ENCODE measurements around the gene SP6.

The SP6 gene

GRCh38 chr17:47831003-47831933 lies 19.7 kb downstream of the SP6 start, which contains the start of the genes LRRC46 and MRPL10:
Gene LRRC46 (plus strand): TSS chr17:47831670. CDS start chr17:47831990, 320 bp downstream.
Gene MRPL10 (minus strand): TSS chr17:47831541. CDS start chr17:47831511, 30 bp downstream.
- FAIRE-seq, result no peak

DNA sequence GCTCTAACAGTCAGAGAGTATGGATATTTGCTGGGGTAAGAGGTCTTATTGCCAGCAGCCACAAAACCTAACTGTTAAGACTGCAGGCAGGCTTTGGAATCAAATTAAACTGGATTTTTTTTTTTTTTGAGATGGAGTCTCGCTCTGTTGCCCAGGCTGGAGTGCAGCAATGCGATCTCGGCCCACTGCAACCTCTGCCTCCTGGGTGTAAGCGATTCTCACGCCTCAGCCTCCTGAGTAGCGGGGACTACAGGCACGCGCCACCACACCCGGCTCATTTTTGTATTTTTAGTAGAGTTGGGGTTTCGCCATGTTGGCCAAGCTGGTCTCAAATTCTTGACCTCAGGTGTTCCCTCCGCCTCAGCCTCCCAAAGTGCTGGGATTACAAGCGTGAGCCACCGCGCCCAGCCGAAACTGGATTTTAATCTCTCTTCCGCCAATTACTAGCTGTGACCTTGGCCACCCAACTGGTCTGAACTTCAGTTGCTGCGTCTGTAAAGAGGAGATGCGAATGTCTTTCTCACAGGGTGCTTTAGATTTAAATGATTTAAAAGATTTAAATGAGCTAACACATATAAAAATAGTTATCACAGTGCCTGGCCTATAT lies 20.5 kb downstream of the SP6 start:
- no peak for FAIRE-seq

GRCh38 chr17:47829870-47830269 lies 21.1 kb downstream of the SP6 start:
- no peak for FAIRE-seq

DNA sequence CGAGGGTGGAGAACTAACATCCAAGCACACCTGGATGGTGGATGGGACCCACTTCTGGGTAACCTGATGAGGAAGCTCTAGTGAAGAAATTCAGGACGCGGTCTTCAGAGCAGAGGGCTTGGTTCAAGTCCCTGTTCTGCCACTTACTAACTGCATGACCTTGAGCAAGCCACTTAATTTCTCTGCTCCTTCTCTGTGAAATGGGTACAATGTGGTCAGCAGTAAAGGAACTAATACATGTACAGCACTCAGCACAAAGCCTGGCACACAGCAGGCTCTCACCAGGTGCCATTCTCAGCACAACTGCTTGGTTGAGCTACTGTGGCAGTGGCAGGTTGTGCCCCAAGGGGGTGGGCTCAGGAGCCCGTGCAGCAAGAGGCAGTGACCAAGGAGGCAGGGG lies 27.4 kb downstream of the SP6 start:
- FAIRE-seq, result no peak

DNA sequence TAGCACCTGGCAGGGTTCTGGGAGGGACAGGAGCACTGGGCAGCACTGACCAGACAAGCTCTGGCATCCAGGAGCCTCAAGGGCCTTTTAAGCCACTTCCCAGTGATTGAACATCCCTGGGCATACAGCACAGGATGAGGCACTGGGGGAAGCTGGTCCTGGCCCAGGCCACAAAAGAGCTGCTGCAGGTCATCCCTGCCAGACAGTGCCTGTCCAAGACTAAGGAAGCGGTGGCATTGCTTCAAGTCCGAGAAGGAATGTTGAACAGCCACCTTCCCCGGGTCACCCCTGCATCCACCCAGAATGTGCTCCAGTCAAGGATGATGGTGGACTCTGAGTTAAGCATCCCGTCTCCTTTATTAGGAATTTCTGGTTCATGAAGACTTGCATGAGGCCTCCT lies 28.2 kb downstream of the SP6 start:
- FAIRE-seq, result no peak

GRCh38 chr17:47821424-47822391 lies 29.3 kb downstream of the SP6 start, which contains the start of gene OSBPL7:
Gene OSBPL7 (minus strand): TSS chr17:47821794. CDS start chr17:47820278, 1,516 bp downstream.
- FAIRE-seq, result no peak

GRCh38 chr17:47821031-47821423 lies 29.9 kb downstream of the SP6 start:
- no peak for FAIRE-seq

DNA sequence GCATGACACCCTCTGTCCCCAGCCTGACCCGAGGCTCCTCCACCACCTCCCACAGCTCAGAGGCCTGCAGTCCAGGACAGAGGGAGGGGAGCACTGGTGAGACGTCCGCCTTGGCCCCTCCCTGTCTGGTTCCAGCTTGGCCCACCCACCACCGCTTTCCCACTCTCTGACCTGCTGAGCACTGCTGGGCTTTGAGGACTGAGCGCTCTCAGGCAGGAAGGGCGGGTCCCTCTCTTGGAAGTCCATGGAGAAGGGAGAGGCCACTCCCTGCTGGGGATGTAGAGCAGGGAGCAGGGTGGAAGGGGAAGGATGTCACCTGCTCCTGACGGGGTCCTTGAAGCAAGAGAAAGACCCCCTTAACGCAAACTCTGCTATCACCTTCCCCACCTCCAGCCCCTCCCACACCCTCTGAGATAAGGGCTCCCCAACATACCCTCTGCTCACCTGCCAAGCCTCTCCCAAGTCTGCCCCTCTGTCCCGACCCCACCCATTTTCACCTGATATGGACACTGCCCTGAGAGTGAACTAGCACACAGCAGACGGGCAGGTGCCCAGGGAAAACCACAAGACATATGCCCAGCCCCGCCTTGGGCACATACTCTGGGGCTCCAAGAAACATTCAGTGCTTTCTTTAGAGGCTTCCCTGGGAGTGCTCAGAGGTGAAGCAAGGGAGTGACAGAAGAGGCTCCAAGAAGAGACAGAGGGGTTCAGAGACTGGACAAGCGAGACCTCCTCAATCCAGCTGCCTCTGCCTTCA lies 30.8 kb downstream of the SP6 start:
- FAIRE-seq, result no peak

DNA sequence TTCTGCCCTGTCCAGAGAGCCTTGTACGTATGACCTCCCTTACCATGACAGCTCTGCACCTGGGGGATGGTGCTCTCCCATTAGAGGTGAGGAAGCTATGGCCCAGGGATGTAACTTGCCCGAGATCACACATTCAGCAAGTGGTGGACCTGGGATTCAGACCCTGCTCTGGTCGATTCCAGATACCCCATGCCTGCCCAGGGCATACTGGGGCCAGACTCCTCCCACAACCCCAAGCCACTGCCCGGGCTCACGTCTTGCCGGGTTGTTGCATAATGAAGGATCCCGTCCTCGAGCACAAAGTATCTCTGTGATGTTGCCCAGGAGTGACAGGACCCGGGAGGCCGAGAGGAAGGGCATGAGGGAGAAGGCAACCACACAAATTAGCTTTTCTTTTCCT lies 31.5 kb downstream of the SP6 start:
- no peak for FAIRE-seq

DNA sequence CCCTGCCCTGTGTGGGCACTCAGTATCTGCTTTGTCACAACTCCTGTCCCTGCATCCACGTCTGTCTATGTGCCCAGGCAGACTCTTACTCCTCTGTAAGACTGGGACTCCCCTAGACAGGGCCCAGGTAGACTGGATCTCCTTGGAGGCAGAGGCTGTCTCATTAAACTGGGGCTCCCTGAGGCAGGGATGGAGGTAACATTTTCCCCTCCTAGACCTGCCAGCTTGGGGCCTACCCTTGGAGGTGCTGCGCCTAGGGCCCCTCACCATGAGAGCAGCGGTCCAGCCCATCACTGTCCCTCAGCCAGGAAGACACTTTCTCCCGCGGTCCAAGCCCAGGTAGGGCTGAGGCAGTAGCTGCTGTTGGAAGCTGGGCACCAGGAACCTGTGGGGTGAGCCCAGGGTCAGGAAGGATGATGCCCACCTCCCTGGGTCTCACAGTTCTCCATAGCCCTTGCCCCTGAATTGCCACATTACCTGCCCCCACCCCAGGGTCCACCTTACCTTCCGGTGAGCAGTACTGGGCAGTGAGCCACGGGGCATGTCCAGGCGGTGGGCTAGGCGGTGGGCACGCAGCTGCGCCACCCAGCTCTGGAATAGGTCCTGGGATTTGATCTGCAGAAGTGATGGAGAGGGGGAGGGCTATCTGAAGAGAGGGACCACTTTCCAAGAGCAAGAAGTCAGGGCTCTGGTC lies 32.8 kb downstream of the SP6 start:
- no peak for FAIRE-seq

DNA sequence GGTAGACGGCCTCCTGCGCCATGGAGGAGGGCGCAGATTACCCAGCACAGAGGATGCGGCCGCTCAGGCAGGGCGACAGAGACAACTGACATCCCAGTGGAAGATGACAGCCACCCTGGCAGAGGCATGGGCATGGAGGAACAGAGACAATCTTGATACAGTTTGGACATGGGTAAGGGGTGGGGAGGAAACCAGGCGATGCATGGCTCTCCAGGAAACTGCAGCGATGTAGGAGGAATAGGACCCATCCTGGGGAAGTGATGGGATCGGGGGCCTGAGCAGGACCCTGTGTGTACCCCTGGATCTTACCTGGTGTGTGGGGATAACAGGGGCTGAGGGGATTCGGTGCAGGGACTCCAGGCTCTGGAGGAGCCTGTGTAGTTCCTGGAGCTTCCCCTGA lies 34.0 kb downstream of the SP6 start:
- FAIRE-seq, result no peak

GRCh38 chr17:47816111-47816735 lies 34.7 kb downstream of the SP6 start:
- FAIRE-seq, result no peak

DNA sequence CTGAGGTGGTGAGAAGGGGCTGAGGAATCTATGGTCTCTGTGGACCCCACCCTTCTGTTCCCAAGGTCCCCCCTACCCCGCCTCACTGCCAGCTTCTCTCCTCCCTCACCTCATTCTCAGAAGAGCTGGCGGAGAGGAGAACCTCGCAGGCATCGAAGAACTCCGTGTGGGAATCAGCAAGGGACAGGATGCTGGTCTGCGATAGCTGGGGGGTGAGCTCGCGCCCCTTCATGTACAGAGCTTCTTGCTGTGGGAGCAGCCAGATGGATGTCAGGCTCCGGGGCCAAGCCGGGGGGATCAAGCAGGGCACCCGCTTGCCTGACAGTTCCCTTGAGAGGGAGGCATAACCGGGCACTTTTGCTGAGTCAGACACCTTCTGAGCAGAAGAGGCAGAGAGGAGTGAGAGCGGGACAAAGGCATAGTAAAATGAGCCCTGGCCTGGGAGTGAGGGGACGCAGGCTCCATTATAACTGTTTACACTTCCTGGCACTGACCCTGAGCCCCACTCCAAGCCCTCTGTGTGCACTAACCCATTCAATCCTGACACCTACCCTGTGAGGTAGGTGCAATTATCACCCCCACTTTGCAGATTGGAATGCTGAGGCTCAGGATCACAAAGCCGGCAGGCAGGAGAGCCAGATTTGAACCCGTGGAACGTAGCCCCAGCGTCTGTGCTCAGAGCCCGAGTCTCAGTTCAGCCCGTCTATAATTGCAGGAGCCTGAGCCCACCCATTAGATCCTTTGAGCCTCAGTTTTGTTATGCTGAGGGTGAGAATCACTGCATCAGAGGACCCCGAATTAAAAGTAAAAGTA lies 35.7 kb downstream of the SP6 start:
- no peak for FAIRE-seq

DNA sequence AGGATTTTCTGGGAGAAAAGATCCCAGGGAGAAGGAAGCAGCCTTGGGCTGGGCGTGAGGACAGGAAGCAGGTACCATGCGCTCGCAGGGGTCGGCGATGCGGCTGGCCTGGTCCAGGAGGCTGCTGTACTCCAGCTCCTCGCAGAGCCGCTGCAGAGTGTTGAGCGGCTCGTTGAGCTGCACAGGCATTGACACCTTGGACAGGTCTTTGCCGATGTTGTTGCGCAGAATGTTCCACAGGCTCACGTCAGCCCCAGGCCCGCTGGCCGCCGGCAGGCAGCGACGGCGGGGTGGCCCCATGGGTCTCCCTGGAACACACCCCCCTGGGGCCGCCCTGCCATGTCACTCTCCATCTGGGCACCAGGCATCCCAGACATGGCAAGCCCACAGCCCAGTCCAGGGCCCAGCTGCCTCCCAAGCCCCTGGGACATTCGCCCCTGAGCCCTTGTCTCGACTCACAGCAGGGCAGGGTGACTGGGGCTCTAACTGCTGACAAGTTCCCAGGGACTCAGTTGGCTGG lies 37.4 kb downstream of the SP6 start:
- FAIRE-seq, result no peak

DNA sequence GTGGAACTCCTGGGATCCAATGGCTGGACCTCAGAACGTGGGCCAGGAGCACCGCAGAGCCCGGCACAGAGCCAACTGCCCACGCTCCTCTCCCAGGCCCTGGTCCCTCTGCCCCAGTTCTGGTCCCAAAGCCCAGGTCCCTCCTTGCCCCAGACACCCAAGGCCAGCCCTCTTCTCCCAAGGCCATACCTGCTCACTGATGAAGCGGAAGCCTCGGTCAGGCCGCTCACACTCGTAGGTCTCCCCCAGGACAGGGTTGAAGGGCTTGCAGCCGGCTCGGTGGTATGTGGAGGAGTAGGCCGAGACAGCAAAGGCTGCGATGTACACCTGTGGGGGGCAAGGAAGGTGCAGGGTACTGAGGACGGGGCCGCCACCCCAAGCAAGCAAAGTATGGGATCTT lies 37.9 kb downstream of the SP6 start:
- FAIRE-seq, result no peak

GRCh38 chr17:47812146-47812920 lies 38.6 kb downstream of the SP6 start:
- FAIRE-seq, result no peak

DNA sequence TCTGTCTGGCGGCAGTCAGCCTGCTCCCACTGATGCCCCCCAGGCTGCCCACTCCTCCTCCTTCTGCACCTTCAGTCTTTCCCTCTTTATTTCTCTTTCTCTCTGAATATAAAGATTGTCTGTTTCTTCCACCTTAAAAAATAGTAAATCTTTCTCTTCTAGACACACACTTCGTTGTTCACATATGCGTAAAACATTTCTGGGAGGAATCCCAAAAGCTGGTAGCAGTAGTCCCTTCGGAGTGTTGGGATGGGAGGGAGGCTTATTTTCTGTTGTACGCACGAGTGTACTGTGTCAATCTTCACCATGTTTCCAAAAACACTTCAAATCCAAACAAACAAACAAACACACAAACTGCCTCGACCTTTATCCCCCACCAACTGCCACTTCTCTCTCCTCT lies 39.3 kb downstream of the SP6 start:
- no peak for FAIRE-seq

GRCh38 chr17:47810901-47811635 lies 39.9 kb downstream of the SP6 start:
- no peak for FAIRE-seq
